IPS DF 19.7 (cell line): ENCODE data around the gene NUDT14.

ENCODE experiments used
- DNase-seq: peaks from one replicate; pipeline ENCODE4 v3.0.0-alpha.2; 2013; ENCODE audit warnings: low read depth, low spot score

NUDT14 gene

DNA sequence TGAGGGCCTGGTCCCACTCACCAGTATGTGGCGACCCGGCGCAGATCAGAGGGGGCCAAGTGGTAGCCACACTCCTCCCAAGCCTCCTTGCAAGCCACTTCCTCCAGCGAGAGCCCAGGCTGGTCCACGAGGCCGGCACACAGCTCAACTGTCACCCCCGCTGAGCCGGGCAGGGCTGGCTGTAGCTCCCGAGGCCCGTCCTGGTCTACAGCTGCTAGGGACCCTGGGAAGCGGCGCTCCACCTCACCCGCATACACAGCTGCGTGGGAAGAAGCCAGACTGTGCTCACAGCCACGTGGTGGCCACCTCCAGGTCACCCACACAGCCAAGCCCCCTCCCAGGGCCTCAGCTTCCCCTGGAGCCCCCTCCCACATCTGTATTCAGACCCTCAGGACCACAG lies 4.6 kb downstream of the NUDT14 start:
- DNase-seq = no peak

DNA sequence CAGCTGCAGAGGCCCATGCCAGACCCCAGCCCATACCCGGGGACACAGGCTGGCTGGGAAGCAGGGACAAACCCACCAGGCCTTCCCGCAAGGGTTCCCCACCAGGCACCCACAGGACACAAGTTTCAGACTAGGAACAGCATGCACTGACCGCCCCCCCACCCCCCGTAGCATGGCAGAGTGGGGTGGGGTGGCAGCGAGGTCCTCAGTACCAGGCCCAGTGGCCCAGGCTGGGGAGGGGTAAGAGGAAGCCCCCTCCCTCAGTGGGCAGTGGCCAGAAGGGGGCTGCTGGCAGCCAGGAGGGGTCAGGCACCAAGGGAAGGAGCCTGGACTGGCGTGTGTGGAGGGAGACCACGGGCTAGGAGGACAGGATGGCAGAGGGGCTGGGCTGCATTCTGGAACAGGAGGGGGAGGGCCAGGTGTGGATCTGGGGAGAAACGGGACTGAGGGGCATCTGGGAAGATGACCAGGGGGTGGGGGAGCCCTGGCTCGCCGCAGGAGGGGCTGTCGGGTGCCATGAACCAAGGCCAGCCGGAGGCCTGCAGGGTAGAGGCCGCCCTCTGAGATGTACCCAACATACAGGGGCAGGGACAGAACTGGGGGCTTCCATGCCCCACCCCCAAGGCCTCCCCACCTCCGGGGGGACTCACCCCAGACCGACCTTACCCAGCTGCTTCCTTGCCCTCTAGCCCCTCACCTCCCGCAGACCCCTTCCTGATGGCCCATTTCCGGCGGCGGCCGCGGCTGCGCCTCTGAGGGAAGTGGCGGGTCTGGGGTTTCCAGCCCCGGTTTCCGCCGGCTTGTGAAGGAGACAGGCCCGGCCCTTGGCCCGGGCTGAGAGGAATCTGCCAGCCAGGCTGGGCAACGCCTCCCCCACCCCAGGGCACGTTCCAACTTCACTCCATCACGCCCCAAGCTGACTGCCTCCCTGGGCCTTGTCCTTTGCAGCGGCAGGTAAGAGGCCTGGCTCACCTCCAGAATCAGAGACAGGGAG lies 6.9 kb downstream of the NUDT14 start:
- DNase-seq = no peak

DNA sequence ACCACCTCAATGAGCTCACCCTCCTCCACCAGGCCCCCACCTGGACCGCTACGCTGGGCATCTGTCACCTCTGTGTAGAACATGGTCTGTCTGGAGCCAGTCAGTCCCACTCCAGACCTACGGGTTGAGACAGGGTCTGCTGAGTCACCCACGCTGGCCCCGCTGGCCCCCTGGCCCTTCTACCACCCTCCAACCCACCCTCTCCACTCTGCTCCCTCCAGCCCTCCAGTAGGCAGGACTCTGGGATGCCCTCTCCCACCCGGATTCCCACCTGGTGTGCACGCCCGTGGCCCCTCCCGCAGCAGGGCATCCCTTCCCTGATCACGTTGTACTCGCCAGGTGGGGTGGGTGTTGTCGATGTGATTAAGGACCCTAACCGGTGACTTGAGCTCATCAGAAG lies 8.0 kb downstream of the NUDT14 start:
- no peak for DNase-seq

DNA sequence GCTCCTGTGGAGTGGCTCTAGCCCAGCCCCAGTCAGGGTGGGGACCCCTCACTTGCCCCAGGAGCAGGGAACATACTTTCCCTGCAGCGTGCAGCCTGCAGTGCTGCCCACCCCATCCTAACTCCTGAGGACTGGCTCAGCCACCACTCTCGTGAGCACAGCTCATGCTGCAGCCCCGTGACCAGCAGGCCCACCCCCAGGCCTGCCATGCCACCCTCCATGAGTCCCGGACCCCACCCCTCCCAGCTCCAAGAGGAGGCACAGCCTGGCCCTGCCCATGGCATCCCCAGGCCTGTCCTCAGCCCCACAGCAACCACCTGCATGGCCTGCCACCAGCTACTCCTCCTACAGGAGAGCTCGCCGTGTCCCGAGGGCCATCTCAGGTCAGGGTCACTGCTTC lies 8.6 kb downstream of the NUDT14 start:
- DNase-seq = no peak

DNA sequence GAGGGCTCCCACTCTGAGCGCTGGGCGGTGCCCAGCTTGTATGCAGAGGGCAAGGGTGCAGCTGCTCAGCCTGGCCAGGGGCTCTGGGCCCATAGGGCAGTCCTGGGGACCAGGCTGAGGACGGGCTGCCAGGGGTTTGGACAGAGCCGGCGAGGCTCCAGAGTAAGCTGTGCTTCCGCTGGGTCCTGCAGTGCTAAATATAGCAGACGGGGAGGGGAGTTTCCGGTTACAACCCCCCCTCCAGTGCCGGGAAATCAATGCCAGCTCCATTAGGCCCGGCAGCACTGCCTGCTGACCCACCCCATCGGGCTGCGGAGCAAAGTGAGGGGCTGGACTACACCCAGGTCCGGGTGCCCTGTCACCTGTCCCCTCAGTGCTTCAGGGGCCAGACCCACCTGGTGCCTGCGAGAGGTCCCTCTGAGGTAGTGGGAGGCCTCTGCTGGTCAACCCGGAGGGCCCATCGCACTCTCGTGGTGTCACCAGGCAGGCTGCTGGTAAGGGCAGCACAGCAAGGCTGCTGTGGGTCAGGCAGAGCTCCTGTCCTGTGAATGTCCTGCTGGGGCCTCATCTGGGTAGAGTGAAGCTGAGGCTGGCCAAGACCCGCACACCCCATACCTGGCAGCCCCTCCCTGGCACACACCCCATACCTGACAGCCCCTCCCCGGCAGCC lies 10.0 kb downstream of the NUDT14 start:
- DNase-seq = no peak

DNA sequence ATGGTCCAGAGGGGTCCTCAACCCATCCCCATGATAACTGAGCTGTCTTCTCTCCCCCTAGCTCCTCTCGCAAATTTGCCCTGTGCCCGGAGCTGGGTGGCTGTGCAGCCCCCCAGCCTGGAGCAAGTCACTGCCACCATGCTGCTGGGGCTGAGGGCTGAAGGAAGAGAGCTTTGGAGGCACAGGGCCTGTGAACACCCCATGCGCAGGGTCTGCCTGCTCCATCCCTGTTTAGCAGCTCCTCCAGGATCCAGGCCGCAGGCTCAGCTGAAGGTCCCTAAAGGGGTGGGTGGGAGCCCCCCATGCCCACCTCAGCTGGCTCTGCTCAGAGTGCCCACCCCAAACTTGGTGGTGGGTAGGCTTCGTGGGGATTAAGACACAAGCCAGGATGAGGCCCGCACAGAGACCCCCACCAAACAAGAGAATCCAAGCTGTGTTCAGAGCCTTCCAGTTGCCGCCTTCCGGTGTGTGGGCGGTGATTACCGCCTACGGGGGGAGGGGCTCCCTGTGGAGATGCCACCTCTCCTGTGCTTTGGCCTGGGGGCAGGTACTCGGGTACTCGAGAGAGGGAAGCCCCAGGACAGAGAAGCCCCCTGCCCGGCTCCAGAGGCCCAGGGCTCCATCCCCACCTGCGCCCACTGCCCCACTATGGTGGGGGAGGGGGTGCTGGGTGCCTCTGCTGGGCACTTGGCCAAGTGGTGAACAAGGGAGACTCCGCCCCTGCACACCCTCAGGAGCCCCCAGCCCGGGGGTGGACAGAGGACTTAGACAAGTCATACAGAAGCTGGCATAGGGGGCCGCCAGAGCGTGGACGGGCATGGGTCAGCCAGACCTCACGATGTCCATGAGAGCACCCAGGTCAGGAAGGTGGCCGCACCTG lies 11.1 kb downstream of the NUDT14 start:
- no peak for DNase-seq

DNA sequence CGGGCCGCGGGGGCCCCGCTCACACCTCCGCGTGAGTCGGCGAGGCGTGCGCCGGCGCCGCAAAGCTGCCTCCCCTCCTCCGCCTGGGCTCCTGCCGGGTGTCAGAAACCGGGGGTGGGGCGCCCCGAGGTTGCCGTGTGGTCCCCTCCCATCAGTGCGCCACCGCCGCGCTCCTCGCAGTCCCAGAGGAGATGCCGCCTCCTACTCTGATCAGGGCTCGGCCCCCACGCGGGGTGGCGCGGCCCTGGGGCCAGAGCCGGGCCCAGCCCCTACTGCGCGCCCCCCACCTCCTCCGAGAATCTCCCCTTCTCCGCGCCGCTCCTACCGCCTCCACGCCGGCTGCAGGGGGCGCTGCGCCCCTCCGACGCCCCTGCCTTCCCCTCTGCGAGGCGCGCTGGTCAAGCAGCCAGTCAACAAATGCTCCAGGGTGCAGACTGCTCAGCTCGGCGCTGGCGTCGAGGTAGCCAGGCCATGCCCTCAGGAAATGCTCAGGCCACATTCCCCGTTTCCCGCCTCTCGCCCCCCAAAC lies 12.1 kb downstream of the NUDT14 start:
- DNase-seq = no peak

DNA sequence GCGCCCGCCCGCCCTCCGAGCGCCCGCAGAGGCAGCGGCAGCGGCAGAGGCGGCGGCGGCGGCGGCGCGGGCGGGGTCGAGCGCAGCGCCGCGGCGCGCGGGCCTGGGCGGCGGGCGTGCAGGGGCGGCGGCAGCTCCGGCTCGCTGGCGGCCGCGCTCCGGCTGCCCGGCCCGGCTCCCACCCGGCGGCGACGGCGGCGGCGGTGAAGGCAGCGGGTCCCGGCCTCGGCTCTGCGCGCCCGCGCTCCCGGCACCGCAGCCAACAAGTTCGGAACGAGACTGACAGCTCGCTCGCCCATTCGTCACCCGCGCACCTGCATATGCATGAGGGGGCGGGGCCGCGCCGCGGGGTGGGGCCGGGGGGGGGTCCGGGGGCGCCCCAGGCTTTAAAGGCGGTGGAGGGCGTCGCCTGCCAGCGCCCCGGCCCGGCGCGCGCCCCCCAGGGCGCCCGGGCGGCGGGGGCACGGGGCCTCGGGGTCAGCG lies 12.6 kb downstream of the NUDT14 start, which contains the start of gene JAG2:
TSS of gene JAG2 (minus strand) at position 281 of the 483 bp plus-strand sequence. CDS start 356 bp downstream, outside the sequence.
- no peak for DNase-seq

DNA sequence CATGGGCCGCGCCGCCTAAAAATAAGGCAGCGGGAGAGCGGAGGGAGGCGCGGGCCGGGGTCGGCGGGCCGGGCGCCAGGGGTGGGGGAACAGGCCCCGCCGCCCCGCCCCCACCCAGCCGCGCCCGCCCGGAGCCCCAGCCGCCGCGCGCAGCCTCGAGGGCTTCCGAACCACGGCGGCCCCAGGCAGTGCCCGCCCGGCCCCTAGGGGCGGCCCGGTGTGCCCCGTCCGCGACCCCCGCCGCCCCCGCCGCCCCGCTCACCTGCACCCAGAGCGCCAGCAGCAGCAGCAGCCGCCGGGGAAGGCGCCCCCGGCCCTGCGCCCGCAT lies 13.1 kb downstream of the NUDT14 start:
- DNase-seq = no peak

DNA sequence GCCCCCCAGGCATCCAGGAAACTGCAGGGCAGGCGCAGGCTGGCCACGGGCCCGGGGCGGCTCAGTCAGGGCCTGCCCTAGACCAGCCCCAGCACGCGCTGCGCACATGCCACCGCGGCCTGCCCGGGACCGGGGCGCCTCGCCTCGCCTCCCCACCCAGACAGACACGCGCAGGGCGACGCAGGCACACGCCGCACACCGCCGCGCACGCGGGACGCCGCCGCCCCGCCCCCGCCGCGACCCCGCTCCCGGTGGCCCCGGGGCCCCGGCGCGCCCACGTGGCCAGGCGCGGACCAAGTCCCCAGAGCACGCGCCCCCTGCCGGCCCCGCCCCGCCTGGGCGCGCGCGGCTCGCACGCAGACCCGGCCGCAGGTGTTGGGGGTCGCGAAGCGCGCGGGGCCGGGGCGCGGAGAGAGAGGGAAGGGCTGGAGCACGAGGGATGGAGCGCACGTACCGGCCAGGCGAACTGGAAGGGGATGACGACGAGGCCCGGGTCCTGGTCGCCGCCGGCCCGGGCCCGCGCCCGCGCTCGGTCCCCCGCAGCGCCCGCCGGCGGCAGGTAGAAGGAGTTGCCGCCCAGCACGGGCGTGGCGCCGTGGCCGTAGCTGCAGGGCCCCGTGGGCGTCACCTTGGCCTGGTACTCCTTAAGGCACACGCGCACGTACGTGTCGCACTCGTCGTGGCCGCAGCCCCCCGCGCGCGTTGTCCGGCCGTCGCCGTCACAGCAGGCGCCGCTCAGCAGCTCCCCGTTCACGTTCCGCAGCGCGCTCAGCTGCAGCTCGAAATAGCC lies 13.6 kb downstream of the NUDT14 start:
- no peak for DNase-seq

DNA sequence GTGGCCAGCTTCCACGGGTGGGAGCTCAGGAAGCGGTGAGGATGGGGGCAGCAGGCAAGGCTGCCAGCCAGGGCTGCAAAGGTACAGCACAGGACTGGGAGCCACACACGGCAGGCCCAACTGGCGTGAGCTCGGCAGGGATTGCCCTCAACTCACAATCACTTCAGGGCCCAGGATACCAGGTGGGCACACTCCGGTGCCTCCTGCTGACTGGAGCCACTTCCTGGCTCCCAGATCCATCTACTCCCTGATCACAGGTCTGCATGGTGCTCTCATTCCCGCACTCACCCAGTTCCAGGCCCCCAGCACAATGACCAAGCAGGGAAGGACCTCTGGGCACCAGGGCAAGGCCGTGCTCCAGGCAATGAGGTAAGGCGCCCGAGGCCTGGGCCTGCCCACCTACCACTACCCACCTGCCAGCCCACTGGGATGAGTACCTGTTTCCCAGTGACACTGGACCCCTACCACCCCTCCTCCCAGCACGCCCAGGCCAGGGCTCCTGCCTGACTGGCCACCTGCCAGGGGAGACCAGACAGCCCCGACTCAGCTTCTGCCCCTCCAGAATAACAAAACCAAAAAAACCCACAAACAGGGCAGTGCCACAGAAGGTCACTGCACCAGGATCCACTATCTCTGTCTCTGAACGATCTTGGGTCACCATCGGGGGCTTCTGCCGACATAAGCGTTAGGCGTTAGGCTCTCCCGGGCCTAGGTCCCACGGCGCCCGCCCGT lies 14.4 kb downstream of the NUDT14 start:
- no peak for DNase-seq

DNA sequence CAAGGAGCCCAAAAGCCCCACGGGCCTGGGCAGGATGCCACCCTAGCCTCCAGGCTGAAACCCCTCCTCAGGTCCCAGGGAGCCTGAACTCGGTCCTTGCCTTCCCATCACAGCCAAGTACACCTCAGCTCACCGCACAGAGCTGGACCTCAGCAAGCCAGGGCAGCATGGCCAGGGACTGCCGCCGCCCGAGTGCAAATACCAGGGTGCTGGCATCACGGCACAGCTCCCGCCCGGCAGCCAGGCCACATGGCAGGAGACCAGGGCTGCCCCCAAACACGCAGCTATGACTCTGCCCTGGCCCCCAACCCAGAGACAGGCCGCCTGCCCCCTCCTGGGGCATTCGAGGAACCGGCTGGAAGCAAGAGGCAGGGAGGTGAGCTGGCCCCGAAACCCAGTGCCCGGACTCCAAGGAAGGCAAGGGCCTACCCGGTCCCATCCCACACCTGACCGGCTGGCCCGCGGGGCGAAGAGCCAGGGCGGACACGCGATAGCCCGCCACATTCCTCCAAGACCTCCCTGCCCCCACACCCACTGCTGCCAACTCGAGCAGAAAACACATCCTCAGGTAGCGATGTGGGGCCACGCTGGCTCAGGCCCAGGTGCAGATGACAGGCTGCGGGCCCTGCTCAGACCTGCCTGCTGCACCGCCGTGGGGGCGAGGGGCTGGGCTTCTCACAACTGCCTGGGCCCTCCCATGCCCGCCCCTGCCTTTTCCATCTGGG lies 15.2 kb downstream of the NUDT14 start:
- DNase-seq = no peak

DNA sequence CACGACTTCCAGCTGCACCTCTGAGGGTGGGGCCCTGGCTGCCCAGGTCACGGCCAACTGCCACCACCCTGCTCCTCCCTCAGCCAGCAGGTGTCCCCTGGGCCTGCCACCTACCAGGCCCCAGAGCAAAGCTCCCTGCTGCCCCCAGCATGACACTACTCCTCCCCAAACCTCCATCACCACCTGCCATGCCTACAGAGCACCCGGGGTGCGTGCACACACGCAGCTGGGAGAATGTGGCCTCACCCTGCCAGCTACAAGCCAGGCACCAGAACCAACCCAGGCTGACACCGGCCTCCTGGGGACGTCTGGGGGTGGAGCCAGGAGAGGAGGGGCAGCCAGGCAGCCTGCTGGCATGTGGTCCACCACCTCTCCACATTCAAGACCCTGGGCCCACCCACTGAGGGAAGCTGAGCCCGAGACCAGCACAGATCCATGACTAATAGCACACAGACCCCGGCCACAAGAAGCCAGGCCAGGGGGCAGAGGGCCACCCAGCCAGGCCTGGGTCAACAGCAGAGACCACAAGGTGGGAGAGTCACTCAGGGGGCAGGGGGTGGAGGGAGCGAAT lies 15.9 kb downstream of the NUDT14 start:
- DNase-seq = no peak

DNA sequence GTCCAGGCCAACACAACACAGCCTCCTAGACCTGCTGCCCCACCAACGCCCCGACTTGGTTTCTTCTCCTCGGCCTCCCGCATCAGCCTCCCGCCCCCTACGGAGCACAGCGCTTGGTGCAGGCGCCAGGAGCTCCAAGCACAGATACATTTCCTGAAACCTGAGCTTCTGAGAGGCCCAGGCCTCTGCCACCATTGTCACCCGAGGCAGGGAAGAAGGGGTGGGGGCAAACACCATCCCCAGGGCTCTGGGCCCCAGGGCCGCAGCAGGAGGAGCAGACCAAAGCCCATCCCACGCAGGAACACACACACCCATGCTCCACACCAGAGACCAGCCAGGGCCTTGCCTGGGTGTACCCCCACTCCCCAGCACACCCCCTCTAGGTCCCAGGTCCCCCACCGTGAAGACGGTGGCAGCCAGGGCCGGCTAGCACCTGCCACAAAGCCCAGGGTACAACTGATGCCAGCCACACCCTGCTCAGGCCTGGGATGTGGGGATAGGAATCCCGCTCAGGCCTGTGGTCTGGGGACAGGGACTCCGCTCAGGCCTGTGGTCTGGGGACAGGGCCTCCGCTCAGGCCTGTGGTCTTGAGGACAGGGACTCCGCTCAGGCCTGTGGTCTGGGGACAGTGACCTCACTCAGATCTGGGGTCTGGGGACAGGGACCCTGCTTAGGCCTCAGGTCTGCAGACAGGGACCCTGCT lies 17.9 kb downstream of the NUDT14 start:
- DNase-seq = no peak

DNA sequence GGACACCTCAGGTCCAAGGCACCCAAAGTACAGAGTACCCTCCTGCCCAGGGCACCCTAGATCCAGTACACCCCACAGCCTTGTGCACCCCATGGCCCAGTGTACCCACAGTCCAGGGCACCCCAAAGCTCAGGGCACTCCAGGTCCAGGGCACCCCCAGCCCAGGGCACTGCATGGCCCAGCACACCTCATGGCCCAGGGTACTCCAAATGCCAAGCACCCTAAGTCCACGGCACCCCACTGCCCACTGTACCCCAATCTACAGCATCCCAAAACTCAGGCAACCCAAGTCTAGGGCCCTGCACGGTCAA lies 18.5 kb downstream of the NUDT14 start:
- no peak for DNase-seq

DNA sequence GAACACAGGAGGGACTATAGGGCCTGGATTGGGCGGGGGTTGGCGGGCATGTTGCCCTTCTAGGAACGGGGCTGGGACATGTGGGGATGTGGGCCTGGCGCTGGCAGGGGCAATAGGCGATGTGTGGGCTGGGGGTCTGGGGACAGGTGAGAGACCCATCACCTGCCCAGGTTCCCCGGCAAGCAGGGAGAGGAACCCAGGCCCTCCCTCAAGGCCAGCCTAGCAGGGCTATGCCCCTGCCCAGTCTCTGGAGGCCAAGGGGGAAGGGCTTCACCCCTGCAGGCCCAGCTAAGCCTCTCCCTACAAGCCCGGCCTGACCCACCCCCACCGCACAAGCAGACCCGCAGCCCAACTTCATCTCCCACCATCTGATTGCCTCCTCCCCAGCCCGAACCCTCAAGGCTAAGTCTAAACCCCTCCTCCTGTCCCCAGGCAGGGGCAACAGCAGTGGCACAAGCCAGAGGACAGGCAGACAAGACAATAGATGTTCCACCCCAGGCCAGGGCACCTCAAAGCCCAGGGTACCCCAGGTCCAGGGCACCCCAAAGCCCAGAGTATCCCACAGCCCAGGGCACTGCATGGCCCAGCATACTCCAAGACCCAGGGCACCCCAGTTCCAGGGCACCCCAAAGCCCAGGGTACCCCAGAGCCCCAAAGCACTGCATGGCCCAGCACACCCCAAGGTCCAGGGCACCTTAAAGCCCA lies 19.0 kb downstream of the NUDT14 start:
- DNase-seq = no peak

DNA sequence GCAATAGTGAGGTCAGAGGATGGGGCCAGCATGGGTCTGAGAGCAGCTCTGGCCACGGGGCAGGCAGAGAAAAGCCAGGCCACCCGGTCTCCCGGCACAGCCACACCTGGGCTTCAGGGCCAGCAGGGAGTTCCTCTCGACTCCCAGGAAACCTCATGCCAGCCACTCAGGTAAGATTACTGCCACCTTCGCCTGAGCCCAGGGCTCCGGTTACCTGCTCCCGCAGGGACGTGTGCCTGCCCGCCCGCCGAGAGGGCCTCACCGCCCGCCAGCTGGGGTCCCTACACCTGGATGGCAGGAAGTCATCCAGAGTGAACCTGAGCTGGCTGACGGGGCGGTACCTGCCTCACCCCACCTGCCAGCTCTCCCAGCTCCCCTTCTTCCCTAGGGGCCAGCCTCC lies 19.8 kb downstream of the NUDT14 start:
- no peak for DNase-seq

DNA sequence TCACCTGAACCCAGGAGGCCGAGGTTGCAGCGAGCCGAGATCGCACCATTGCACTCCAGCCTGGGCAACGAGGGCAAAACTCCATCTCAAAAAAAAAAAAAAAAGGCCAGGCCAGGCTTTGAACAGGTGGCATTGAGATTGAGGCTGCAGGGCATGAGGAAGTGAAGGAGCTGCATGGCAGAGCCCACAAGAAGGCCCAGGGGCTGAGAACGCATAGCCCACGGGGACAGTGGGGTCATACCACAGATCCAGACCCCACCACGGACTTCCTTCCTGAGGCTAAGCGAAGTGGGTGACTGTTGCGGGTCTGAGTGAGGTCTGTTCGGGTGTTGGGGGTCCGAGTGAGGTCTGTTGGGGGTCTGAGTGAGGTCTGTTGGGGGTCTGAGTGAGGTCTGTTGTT lies 20.3 kb downstream of the NUDT14 start:
- DNase-seq = no peak
